HG03469 (cell line): ENCODE results near the gene NT5C3B.
"Not testable (repeated sequence)": the region's sequence is repeated elsewhere in the genome, so short reads cannot be mapped to it uniquely, and the experiment has no call there.

Experiments
- ATAC-seq: cut with Tn5 transposase; IDR thresholded peaks from one replicate; pipeline ENCODE4 v1.9.1; 2021; ENCODE audit warnings: mild to moderate bottlenecking, moderate library complexity, moderate number of reproducible peaks; ENCODE audit not compliant: unreplicated experiment

Gene NT5C3B

DNA sequence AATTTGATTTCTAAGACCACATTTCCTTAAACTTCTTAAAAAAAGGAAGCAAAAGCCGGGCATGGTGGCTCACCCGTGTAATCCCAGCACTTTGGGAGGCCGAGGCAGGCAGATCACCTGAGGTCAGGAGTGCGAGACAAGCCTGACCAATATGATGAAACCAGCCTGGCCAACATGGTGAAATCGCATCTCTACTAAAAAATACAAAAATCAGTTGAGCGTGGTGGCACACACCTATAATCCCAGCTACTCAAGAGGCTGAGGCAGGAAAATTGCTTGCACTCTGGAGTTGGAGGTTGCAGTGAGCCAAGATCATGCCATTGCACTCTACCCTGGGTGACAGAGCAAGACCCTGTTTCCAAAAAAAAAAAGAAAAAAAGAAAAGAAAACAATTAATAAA is 4.7 kb upstream of the NT5C3B start:
- not testable (repeated sequence) for ATAC-seq

DNA sequence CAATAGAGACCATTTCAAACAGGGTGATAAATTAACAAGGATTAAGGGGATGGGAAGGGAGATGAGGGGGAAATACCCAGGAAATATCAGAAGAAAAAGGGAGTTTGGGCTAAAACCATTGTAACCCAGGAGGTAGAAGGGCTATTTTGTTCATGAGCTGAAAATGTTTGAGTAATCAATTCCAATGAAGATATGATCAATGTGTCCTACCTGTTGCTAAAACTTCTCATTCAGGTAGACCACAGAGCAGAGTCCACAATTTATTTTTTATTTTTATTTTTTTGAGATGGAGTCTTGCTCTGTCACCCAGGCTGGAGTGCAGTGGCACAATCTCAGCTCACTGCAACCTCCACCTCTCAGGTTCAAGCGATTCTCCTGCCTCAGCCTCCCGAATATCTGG is 3.4 kb upstream of the NT5C3B start:
- ATAC-seq: not testable (repeated sequence)

DNA sequence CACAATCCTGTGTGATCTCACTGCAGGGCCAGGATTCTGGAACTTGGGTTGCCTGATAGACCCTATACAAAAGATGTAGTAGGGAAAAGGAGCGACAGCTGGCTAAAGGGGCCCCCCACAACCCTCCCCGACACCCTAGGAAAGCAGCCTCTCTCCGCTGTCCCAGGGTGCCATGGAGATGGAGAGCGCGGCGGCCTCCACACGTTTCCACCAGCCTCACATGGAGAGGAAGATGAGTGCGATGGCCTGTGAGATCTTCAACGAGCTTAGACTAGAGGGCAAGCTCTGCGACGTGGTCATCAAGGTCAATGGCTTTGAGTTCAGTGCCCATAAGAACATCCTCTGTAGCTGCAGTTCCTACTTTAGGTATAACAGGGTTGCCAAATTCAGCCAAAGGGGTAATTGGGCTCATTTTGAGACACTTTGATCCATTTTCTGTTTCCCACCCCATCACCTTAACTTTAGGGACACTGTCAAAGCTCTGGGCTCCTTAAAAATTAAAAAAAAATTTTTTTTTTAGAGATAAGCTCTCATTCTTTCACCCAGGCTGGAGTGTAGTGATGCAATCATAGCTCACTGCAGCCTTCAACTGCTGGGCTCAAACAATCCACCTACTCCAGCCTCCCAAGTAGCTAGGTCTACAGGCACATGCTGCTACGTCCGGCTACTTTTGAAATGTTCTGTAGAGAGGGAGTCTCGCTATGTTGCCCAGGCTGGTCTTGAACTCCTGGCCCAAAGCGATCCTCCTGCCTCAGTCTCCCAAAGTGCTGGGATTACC is 1.9 kb upstream of the NT5C3B start, which contains the start of gene KLHL10:
TSS of gene KLHL10 (plus strand) at position 65 of the 778 bp plus-strand sequence. CDS start at position 173, 108 bp downstream.
- no peak for ATAC-seq

DNA sequence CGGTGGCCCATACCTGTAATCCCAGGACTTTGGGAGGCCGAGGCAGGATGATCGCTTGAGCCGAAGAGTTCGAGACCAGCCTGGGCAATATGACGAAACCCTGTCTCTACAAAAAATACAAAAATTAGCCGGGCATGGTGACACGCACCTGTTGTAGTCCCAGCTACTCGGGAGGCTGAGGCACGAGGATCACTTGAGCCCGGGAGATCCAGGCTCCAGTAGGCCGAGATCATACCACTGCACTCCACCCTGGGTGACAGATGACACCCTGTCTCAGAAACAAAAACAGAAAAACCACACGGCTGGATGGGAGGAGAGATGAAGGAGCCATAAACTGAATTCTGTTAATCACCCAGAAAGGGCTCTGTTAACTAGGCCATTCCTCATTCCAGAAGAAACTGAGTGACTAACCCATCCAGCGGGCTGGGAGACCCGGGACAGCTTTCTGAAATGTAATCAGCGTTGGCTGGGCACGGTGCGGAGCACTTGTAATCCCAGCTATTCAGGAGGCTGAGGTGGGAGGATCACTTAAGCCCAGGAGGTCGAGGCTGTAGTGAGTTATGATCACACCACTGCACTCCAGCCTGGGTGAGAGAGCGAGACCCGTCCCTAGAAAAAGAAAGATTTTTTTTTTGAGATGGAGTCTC is 641 bp upstream of the NT5C3B start:
- no peak for ATAC-seq

DNA sequence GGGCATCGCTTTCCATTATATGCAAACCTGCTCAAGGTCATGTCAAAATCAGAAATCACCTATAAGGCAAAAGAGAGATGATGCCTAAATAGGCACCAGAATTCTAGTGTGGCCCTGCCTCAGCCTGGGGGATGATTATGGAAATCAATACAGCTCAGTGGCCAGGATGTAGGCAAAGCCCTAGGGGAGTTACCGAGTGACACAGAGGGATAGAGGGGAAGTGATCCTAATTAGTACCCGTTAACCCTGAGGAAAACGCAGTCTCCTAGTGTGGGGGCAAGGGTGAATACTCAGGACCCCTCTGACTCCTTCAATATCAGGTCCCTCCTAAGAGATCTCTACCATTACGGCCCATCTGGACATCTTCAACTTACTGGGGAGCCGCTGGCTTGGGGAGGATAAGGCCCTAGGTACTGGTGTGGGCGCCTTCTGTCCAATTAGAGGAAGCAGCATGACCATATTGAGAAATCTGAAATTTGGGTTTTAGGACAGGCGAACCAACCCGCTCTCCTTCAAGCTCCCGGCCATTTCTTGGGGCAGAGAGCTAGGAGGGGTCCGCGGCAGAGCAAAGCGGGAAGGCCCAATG is 725 bp downstream of the NT5C3B start:
- ATAC-seq: no peak

DNA sequence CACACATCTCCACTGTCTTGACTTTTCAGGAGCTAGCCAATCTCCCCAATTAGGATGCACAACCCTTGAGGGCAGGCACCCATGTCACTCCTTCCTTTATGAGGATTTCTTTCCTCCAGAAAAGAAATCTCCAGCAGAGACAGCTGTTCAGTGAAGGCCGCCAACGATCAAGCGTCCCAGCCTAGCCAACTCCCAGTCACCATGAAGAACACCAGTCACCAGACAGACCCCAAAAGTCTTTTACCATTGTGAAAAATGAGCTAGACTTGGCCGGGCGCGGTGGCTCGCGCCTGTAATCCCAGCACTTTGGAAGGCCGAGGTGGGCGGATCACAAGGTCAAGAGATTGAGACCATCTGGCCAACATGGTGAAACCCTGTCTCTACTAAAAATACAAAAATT is 6.1 kb downstream of the NT5C3B start:
- ATAC-seq: not testable (repeated sequence)

DNA sequence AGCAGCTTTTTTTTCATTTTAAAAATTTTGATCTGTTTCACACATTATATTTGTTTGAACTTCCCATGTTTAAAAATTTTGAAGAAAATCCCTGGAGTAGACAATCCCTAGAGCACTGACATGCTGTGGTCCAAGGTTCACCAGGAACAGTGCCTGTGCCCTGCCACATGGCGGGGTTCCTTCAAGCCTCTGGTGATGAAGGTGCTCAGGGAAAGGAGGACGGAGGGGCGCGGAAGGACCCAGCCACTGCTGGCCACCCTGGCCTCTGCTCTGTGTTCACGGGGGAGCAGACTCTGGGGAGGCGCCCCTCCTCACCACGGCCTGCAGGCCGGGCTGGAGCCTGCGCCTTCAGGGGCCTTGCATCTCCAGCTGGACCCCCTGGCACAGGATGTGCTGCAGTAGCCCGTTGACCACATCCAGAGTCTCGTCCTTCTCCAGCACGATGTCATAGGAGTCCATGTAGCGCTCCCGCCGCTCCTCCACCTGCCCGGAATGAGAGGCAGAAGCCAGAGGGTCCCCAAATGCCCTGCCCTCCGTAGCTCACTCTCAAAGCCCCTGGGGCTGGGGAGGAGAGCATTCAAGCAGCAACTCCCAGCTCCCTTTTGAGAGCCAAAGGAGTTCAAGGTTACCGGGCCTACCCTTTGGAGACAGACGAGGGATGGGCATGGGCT is 10.7 kb downstream of the NT5C3B start:
- ATAC-seq: no peak

DNA sequence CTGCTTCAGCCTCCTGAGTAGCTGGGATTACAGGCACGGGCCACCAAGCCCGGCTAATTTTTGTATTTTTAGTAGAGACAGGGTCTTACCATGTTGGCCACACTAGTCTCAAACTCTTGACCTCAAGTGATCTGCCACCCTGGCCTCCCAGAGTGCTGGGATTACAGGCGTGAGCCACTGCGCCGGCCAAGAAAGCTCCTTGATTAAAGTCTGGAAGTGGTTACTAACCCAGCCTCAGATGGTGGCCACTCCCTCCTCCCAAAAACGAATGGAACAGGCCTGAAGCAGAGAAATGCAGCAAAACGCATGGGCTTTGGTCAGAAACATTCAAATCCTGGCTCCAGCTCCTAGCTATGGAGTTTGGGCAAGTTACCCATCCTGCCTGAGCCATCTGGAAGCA is 11.9 kb downstream of the NT5C3B start:
- no peak for ATAC-seq

DNA sequence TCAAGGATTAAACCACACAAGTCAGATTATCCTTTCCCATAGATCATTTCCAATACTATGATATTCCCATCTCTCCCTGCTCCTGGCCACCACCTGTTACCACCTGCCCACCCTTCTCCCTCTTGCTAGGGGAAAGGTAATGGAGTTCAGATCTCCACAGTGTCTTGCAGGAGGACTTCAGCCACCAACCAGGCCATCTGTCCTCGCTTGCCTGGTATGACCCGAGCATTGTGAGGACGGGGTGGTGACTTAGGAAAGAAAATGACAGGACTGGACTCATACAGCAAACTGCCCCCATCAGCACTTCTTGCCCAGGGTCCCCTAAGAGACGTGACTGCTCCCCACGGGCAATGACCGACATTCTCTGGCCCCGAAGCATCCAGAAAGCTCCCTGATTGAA is 12.5 kb downstream of the NT5C3B start:
- no peak for ATAC-seq

DNA sequence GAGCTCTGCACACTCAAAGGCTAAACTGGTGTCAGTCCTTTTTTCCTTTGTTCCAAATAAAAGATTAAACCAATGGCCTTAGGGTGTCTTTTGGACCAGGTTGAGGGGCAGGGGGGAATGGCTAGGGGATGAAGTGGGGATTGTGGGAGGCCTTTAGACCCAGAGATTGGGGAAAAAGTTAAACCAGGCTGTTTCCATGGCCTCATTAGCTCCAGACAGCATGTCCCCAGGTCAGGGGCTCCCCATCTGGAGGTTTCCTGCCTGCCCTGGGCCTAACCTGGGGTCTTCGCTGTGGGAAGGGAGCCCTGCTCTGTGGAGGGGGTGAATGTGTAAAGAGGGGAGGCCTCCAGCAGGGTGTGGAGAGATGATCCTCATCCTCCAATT is 12.9 kb downstream of the NT5C3B start:
- no peak for ATAC-seq

DNA sequence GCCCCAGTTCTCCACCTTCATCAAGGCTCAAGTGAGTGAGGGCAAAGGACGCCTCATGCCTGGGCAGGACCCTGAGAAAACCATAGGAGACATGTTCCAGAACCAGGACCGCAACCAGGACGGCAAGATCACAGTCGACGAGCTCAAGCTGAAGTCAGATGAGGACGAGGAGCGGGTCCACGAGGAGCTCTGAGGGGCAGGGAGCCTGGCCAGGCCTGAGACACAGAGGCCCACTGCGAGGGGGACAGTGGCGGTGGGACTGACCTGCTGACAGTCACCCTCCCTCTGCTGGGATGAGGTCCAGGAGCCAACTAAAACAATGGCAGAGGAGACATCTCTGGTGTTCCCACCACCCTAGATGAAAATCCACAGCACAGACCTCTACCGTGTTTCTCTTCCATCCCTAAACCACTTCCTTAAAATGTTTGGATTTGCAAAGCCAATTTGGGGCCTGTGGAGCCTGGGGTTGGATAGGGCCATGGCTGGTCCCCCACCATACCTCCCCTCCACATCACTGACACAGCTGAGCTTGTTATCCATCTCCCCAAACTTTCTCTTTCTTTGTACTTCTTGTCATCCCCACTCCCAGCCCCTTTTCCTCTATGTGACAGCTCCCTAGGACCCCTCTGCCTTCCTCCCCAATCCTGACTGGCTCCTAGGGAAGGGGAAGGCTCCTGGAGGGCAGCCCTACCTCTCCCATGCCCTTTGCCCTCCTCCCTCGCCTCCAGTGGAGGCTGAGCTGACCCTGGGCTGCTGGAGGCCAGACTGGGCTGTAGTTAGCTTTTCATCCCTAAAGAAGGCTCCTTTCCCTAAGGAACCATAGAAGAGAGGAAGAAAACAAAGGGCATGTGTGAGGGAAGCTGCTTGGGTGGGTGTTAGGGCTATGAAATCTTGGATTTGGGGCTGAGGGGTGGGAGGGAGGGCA is 13.6 kb downstream of the NT5C3B start:
- ATAC-seq: no peak

DNA sequence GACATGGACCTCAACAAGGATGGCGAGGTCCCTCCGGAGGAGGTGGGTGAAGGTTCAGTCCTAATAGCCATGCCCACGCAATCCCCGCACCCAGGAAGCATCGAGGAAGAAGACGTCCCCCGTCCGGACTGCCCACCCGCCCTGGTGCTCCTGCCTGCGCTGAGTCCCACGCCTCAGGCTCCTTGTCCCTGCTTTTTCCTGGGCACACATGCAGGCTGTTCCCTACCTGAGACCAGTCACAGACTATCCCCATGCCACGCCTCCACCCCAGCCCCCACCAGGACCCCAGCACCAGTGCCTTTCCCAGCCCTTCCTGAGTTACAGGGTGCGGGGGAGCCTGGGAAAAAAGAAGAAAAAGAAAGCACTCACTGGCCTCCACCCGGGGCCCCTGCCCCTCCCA is 14.3 kb downstream of the NT5C3B start:
- ATAC-seq: no peak

DNA sequence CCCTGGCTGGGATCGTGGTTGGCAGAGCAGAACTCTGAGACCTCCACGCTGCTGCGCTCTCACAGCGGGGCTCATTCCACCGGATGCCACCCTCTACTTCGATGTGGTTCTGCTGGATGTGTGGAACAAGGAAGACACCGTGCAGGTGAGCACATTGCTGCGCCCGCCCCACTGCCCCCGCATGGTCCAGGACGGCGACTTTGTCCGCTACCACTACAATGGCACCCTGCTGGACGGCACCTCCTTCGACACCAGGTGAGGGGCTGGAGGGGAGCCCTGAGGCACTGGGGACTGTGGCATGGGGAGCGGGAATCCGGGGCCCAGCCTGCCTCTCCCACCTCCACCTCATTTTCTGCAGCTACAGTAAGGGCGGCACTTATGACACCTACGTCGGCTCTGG is 18.0 kb downstream of the NT5C3B start:
- no peak for ATAC-seq

DNA sequence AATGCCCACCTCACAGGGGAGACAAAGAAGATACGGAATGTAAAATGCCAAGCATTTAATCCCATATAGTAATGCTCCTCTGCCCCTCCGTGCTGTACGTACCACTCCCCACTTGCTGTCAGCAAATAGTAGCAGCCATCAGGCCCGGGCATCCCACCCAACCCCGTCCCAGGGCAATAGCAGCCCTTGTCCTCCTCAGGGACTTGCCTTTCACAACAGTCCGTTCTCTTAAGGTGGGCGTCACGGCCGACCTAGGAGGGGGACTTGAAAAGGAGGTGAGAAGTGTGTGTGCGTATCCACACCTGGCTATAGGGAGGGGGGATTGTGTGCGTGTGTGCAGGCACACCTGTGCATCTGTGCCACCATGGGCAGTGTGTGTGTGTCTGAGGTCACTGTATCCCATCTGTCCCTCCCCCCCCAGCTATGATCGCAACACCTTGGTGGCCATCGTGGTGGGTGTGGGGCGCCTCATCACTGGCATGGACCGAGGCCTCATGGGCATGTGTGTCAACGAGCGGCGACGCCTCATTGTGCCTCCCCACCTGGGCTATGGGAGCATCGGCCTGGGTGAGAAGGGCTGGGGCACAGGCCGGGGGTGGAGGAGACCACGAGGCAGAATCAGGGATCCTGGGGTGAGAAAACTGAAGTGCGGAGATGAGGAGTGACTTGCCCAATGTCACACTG is 19.3 kb downstream of the NT5C3B start:
- ATAC-seq: no peak

DNA sequence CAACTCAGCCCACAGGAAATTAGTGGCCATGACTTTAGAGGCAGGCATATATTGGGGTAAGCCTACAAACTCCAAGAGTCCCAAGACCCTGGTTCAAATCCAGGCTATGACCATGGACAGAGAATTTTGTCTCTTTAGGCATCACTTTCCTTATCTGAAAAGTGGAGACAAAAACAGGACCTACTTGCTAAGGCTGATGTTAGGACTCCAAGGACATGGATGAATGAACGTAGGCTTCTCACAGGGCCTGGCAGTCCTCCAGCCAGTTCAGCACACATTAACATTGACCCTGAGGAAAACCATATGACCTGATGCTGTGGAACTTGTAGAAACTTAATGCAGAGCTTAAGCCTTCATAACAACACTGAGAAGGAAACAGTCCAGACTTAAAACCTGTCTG is 21.8 kb downstream of the NT5C3B start:
- ATAC-seq: no peak

DNA sequence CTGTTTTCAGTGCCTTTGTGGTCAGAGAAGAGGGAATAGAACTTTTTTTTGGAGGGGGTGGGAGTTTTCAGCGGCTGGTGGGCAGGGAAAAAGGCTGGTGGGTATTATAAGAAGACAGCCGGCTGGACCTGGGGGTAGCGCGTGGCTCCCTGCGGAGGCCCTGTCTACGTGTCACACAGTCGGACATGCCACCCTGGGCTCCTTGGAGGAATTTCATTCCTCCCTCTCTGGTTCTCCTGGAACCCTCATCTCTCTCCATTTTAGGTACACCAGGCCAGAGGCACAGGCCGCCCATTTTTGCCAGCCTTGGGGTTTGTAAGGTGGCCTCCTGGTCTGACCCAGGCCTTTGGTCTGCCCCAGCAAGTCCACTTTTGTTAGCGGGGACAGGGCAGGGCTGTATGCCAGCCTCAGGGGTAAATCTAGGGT is 22.3 kb downstream of the NT5C3B start:
- no peak for ATAC-seq

DNA sequence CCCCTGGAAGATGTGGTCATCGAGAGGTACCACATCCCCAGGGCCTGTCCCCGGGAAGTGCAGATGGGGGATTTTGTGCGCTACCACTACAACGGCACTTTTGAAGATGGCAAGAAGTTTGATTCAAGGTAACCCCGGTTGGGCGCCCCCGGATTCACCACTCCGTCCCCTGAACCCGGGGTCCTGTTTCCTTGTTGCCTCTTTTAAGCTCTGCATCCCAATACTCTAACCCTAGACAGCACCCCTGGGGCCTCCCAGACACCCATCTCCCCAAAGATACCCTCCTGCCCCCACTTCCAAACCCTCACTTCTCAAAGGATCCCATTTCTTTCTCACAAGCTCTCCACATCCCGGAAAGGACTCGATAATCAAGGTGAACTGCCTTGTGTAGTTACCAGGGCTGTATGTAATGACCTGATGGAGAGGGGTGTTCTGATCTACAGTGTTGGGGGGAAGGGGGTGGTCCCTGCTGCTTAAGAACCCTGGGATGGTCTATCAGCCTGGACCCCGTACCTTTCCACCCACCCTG is 22.8 kb downstream of the NT5C3B start:
- no peak for ATAC-seq

DNA sequence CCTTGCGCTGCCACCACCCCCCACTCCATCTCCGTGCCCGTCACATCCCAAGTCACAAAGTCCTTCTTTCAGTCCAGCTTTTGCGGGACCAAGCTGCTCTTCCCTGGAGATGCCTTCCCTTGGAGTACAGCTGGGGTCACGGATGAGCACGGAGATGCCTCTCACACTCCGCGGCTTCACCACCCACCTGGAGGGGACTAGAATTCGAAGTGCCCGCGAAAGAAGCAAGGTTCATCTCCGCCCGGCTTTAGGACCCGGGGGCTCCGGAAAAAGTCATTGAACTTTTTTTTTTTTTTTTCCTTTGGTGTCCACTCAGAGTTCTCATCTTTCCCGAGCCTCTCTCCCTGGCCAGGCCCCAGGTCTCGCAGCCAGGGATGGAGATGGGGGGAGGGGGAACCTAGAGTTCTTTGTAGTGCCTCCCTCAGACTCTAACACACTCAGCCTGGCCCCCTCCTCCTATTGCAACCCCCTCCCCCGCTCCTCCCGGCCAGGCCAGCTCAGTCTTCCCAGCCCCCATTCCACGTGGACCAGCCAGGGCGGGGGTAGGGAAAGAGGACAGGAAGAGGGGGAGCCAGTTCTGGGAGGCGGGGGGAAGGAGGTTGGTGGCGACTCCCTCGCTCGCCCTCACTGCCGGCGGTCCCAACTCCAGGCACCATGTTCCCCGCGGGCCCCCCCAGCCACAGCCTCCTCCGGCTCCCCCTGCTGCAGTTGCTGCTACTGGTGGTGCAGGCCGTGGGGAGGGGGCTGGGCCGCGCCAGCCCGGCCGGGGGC is 23.5 kb downstream of the NT5C3B start, which contains the start of gene FKBP10:
TSS of gene FKBP10 (plus strand) at position 624 of the 771 bp plus-strand sequence. CDS start at position 655, 31 bp downstream.
- ATAC-seq: no peak
